Smooth muscle cell (in vitro differentiated cells): ENCODE measurements around the gene SNAP91. TPM values are rescaled to one million over a fixed set of nuclear protein-coding genes. Genes with fewer than 3 reads are reported as not detected.
A peak's percentile ranks its signal among the peaks of the same experiment; 100 is the strongest.

Source experiments
- DNase-seq: peaks from one replicate; lab custom pipeline; 2025; ENCODE audit not compliant: unreplicated experiment; lab: John Stamatoyannopoulos, UW
- H2AFZ ChIP-seq: fragments of 200-600 bp; sonication (generic); 2 replicates; pipeline ENCODE4 v1.6.0; 2016; ENCODE audit warnings: antibody characterized with exemption, low read depth, mild to moderate bottlenecking
- H3F3A ChIP-seq: fragments of 200-600 bp; sonication (generic); 2 replicates; pipeline ENCODE4 v1.6.0; 2017; ENCODE audit warnings: antibody characterized with exemption, low read depth
- H3K27ac ChIP-seq: fragments of 200-600 bp; sonication (generic); 2 replicates; pipeline ENCODE4 v1.5.1; 2016; ENCODE audit warnings: low read depth, mild to moderate bottlenecking
- H3K27me3 ChIP-seq: fragments of 200-600 bp; sonication (generic); 2 replicates; pipeline ENCODE4 v1.6.1; 2016; ENCODE audit warnings: low read depth, mild to moderate bottlenecking
- H3K36me3 ChIP-seq: fragments of 200-600 bp; sonication (generic); 2 replicates; pipeline ENCODE4 v1.5.1; 2016; ENCODE audit warnings: low read depth
- H3K4me1 ChIP-seq: fragments of 200-600 bp; sonication (generic); 2 replicates; pipeline ENCODE4 v1.5.1; 2016; ENCODE audit warnings: low read depth
- H3K4me2 ChIP-seq: fragments of 200-600 bp; sonication (generic); 2 replicates; pipeline ENCODE4 v1.6.0; 2016; ENCODE audit warnings: mild to moderate bottlenecking
- H3K4me3 ChIP-seq: fragments of 200-600 bp; sonication (generic); 2 replicates; pipeline ENCODE4 v1.5.1; 2016; ENCODE audit warnings: mild to moderate bottlenecking
- H3K79me2 ChIP-seq: fragments of 200-600 bp; sonication (generic); 2 replicates; pipeline ENCODE4 v1.6.0; 2016; ENCODE audit warnings: low read depth, mild to moderate bottlenecking
- H3K9ac ChIP-seq: fragments of 200-600 bp; sonication (generic); 2 replicates; pipeline ENCODE4 v1.6.0; 2016; ENCODE audit warnings: low read depth
- H3K9me3 ChIP-seq: fragments of 200-600 bp; sonication (generic); replicated peaks from 2 replicates; pipeline ENCODE4 v1.5.1; 2016; ENCODE audit warnings: low read depth
- H4K20me1 ChIP-seq: fragments of 200-600 bp; sonication (generic); 2 replicates; pipeline ENCODE4 v1.6.0; 2016; ENCODE audit warnings: low read depth
- CTCF ChIP-seq: fragments of 200-600 bp; sonication (generic); IDR thresholded peaks from 2 replicates; pipeline ENCODE4 v1.5.1; 2017; ENCODE audit warnings: borderline replicate concordance, mild to moderate bottlenecking, antibody characterized with exemption; ENCODE audit not compliant: insufficient read depth, poor library complexity, severe bottlenecking
- WGBS: methylation state at CpG from one replicate; pipeline ENCODE4 v1.1.7; 2016; ENCODE audit warnings: low lambda C conversion rate; 5-methylcytosine and 5-hydroxymethylcytosine counted together
- polyA plus RNA-seq: library from polyadenylated mRNA; unstranded; fragments of >200 nt; fragmentation: Nextera tagmentation; extraction: Ambion mirVana; gene quantifications from 2 replicates; pipeline ENCODE4 v1.2.1, GENCODE V29; 2016
- total RNA-seq: library from RNA; depleted of rRNA; stranded (reverse); fragments of >200 nt; gene quantifications from 2 replicates; pipeline ENCODE4 v1.2.3, GENCODE V29; 2014

SNAP91 gene
- total and polyA plus RNA-seq, 2 experiments from 2014 or later = not detected

GRCh38 chr6:83707829-83708545 lies 914 bp downstream of the SNAP91 start:
- H3K27ac ChIP-seq = no peak overlapping the region
- H3K9ac ChIP-seq = no peak overlapping the region
- no peaks in the 10 kb centered on the region for H4K20me1 ChIP-seq
- no peaks in the 10 kb centered on the region for H3F3A ChIP-seq
- H3K4me1 ChIP-seq = no peaks in the 10 kb centered on the region
- H2AFZ ChIP-seq = peak overlapping the region; percentile 89
- no peak for TF ChIP-seq CTCF
- H3K4me2 ChIP-seq = peak overlapping the region; percentile 99
- DNase-seq = no peak
- H3K9me3 ChIP-seq = peaks cover 4% of the 10 kb centered on the region
- H3K79me2 ChIP-seq = no peaks in the 10 kb centered on the region
- H3K27me3 ChIP-seq = peaks cover 79% of the 10 kb centered on the region
- H3K36me3 ChIP-seq = no peaks in the 10 kb centered on the region
- H3K4me3 ChIP-seq = peak overlapping the region; percentile 67
- 3% methylated on average over 53 of the region's 53 CpGs for WGBS

GRCh38 chr6:83702749-83703148 lies 6.2 kb downstream of the SNAP91 start:
- H3K9me3 ChIP-seq = no peaks in the 10 kb centered on the region
- TF ChIP-seq CTCF = no peak
- H3K4me3 ChIP-seq = no peak overlapping the region
- no peak for DNase-seq
- no peaks in the 10 kb centered on the region for H3K79me2 ChIP-seq
- H2AFZ ChIP-seq = no peak overlapping the region
- no peaks in the 10 kb centered on the region for H3K36me3 ChIP-seq
- 59% methylated on average over 2 of the region's 2 CpGs for WGBS
- H3K4me2 ChIP-seq = no peak overlapping the region
- H3F3A ChIP-seq = no peaks in the 10 kb centered on the region
- no peaks in the 10 kb centered on the region for H3K4me1 ChIP-seq
- no peaks in the 10 kb centered on the region for H4K20me1 ChIP-seq
- no peak overlapping the region for H3K27ac ChIP-seq
- H3K27me3 ChIP-seq = peaks cover 73% of the 10 kb centered on the region
- no peak overlapping the region for H3K9ac ChIP-seq

- WGBS = 91% methylated on average over 1 of the region's 1 CpG
- H3K4me3 ChIP-seq = no peak overlapping the region
- no peaks in the 10 kb centered on the region for H3F3A ChIP-seq
- H3K27me3 ChIP-seq = peaks cover 66% of the 10 kb centered on the region
- no peaks in the 10 kb centered on the region for H3K36me3 ChIP-seq
- H3K27ac ChIP-seq = no peak overlapping the region
- DNase-seq = no peak
- no peaks in the 10 kb centered on the region for H3K9me3 ChIP-seq
- H3K4me2 ChIP-seq = no peak overlapping the region
- no peak for TF ChIP-seq CTCF
- no peak overlapping the region for H3K9ac ChIP-seq
- H4K20me1 ChIP-seq = no peaks in the 10 kb centered on the region
- no peaks in the 10 kb centered on the region for H3K4me1 ChIP-seq
- H2AFZ ChIP-seq = no peak overlapping the region
- H3K79me2 ChIP-seq = no peaks in the 10 kb centered on the region
Observed at GRCh38 chr6:83702077-83702476, 6.8 kb downstream of the SNAP91 start.

GRCh38 chr6:83696674-83697073 lies 12.2 kb downstream of the SNAP91 start:
- Histone ChIP-seq H3K36me3 (no peaks in the 10 kb centered on the region), H3K9me3 (no peaks in the 10 kb centered on the region), H3K9ac (no peak overlapping the region), H3K4me2 (no peak overlapping the region), H3F3A (no peaks in the 10 kb centered on the region), H3K27me3 (peaks cover 18% of the 10 kb centered on the region), H3K27ac (no peak overlapping the region), H3K4me1 (no peaks in the 10 kb centered on the region), H3K4me3 (no peak overlapping the region), H4K20me1 (no peaks in the 10 kb centered on the region), H3K79me2 (no peaks in the 10 kb centered on the region), H2AFZ (no peak overlapping the region)
- TF ChIP-seq CTCF = no peak
- no peak for DNase-seq
- WGBS = 97% methylated on average over 1 of the region's 1 CpG
